AG20443 (cell line): ENCODE data around the gene DNAAF6.

Source experiments
- DNase-seq: peaks from one replicate; pipeline ENCODE4 v3.0.0; 2012; ENCODE audit warnings: low spot score, mixed read lengths

DNAAF6 gene

DNA sequence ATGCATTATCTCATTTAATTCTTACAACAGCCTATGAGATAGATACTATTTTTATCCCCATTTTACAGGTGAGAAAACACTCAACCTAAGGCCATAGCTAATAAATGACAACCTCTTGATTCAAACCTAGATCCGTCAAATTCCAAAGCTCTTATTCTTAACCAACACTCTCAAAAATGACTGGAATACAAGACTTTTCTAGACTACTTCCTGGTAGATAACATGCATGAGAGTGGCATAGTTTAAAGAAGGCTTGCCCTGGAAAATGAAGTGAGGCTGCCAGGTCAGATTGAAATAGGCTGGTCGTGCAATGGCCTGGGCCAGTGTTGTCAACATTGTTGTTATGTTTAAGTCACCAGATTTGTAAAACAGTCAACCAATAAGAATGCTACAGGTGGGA is 86.6 kb downstream of the DNAAF6 start:
- DNase-seq: no peak
